ENCODE data around the gene TEKT1. TPM values are rescaled to one million over a fixed set of nuclear protein-coding genes. Genes with fewer than 3 reads are reported as not detected.

TEKT1 gene
- total and polyA plus RNA-seq, 9 of the 15 experiments (the other 6 are each of a cell fraction or from before 2014, with no cell fraction given), result 0.06 TPM; not detected in 8

GRCh38 chr17:6799738-6800137 is 31.8 kb downstream of the TEKT1 start (continued):
- TF ChIP-seq DEAF1 (CRISPR knock-in tag; IDR thresholded peaks at IDR 0.05) (no peak), CBFA2T2 (conservative IDR thresholded peaks at IDR 0.05) (no peak), ZNF408 (CRISPR knock-in tag; IDR thresholded peaks at IDR 0.05; ENCODE audit: low read depth) (no peak)

- POLR2A ChIA-PET, result interaction anchor here (0.6 to 1.1 kb wide), 3 partner anchors 8 to 1178 kb away, joined by 3 read pairs; no protein-coding TSS in a partner anchor
- no peak for TF ChIP-seq ZNF217 (CRISPR knock-in tag; IDR thresholded peaks at IDR 0.05)
- TF ChIP-seq L3MBTL2 (IDR thresholded peaks at IDR 0.05), result no peak
- no peak for TF ChIP-seq SIX5 (IDR thresholded peaks at IDR 0.05; ENCODE audit: borderline replicate concordance in 1 of 2, insufficient read depth in 1 of 2, low read depth in 1 of 2, low read length in 2 of 2)
- TF ChIP-seq ZFPM2 (CRISPR knock-in tag; IDR thresholded peaks at IDR 0.05), result no peak
- no peak for TF ChIP-seq MTF1 (CRISPR knock-in tag; IDR thresholded peaks at IDR 0.05; ENCODE audit: borderline replicate concordance)
- no peak for TF ChIP-seq ELK3 (CRISPR knock-in tag; IDR thresholded peaks at IDR 0.05)
- no peak for TF ChIP-seq TBL1XR1 (IDR thresholded peaks at IDR 0.05; ENCODE audit: low read length in 2 of 2)
- no peak for TF ChIP-seq EHMT2 (IDR thresholded peaks at IDR 0.05)
- intact Hi-C loops (cut with micrococcal nuclease) (no loop called here), in situ Hi-C loops (cut with MboI) (no loop called here)
- no TSS peak for BruUV-seq (replicated peaks)
- Histone ChIP-seq H3K4me3 (no peak overlapping the region), H3K27ac (ENCODE audit: extremely low read depth, low read depth, low read length) (no peak overlapping the region), H3K9me3 (replicated peaks; ENCODE audit: control insufficient read depth, insufficient read depth, low read depth, low read length) (no peaks in the 10 kb centered on the region), H3K79me2 (ENCODE audit: control insufficient read depth, insufficient read depth, low read length) (no peaks in the 10 kb centered on the region), H3K36me3 (ENCODE audit: control insufficient read depth, insufficient read depth, low read length) (no peaks in the 10 kb centered on the region), H3K27me3 (ENCODE audit: control insufficient read depth in 2 of 2, insufficient read depth in 2 of 2, low read length in 2 of 2) (peaks cover 2 to 28% of the 10 kb centered on the region in 2 experiments; a peak in 4 of 5 replicates), H3K9ac (ENCODE audit: insufficient read depth in 1 of 2, low read depth in 2 of 2, low read length in 2 of 2) (no peak overlapping the region), H3K4me2 (ENCODE audit: insufficient read depth, low read length) (no peak overlapping the region), H2AFZ (ENCODE audit: low read depth, low read length) (no peak overlapping the region), H4K20me1 (replicated peaks; ENCODE audit: control insufficient read depth, insufficient read depth, low read length) (no peaks in the 10 kb centered on the region), H3K4me1 (replicated peaks in 1 of 2; ENCODE audit: control insufficient read depth in 2 of 2, insufficient read depth in 2 of 2, low read length in 2 of 2) (peaks cover 0 to 7% of the 10 kb centered on the region in 2 experiments; a peak in 3 of 5 replicates), H3K9me1 (ENCODE audit: control insufficient read depth, insufficient read depth, low read length) (no peaks in the 10 kb centered on the region)
- FAIRE-seq (no peak), DNase-seq (ENCODE audit: extremely low read depth in 1 of 4, low spot score in 3 of 4) (no peak), ATAC-seq (no peak)
- WGBS (ENCODE audit: insufficient coverage, low coverage, missing lambda C conversion rate), result 4% methylated on average over 8 of the region's 8 CpGs
- CTCF ChIA-PET (ENCODE audit: low intra/inter-chr PET ratio), result no interaction called here
These were observed 33.7 kb downstream of the TEKT1 start for GRCh38 chr17:6797718-6798351.
